ENCODE data around the gene TSPAN11.

- TF ChIP-seq TCF7 (CRISPR knock-in tag; IDR thresholded peaks at IDR 0.05; ENCODE audit: low read depth), result no peak
- TF ChIP-seq KAT7 (CRISPR knock-in tag; IDR thresholded peaks at IDR 0.05; ENCODE audit: borderline replicate concordance), result no peak
- TF ChIP-seq FOXK1 (CRISPR knock-in tag; IDR thresholded peaks at IDR 0.05), result no peak
- no peak for TF ChIP-seq SP1 (CRISPR knock-in tag; conservative IDR thresholded peaks at IDR 0.05)
- TF ChIP-seq CTCF (IDR thresholded peaks at IDR 0.05), result no peak
- TF ChIP-seq MYBL2 (CRISPR knock-in tag; IDR thresholded peaks at IDR 0.05), result no peak
Observed at GRCh38 chr12:30885321-30885720, 41.2 kb upstream of the TSPAN11 start.
